K562 (cell line): ENCODE results near the gene COQ9. TPM values are rescaled to one million over a fixed set of nuclear protein-coding genes. Genes with fewer than 3 reads are reported as not detected.

ENCODE experiments used
- ASH1L ChIP-seq: fragments of 450-650 bp; IDR thresholded peaks from 2 replicates; pipeline ENCODE4 v1.6.1; 2018; ENCODE audit warnings: borderline replicate concordance, mild to moderate bottlenecking, low read depth; ENCODE audit not compliant: partially characterized antibody
- CCNT2 ChIP-seq: IDR thresholded peaks from 2 replicates; pipeline ENCODE4 v1.6.1; 2011; ENCODE audit warnings: borderline replicate concordance, low read depth, mild to moderate bottlenecking, moderate library complexity, mixed read lengths, low read length; ENCODE audit not compliant: insufficient read length; ENCODE audit errors: extremely low read depth
- FOXK2 ChIP-seq, 2 experiments: fragments of 450-650 bp; IDR thresholded peaks in 1 of 2; conservative IDR thresholded peaks in 1 of 2; 2 replicates each; pipeline ENCODE4 v1.6.1; 2016; ENCODE audit warnings: low read depth in 2 of 2, mild to moderate bottlenecking in 1 of 2
- GABPA ChIP-seq: fragments of 200-800 bp; sonication (Bioruptor generic); conservative IDR thresholded peaks from 2 replicates; pipeline ENCODE4 v1.6.1; 2016; ENCODE audit warnings: low read depth, missing genetic modification characterization, missing compliant biosample characterization
- JUN ChIP-seq, 2 experiments: sonication (generic) in 1 of 2; formaldehyde crosslinking in 1 of 2; IDR thresholded peaks; 2 replicates each; pipeline versions ENCODE4 v1.6.1 to v1.8.0; 2012 to 2022; ENCODE audit warnings: borderline replicate concordance in 2 of 2, mild to moderate bottlenecking in 2 of 2, improper control_type of control experiment in 1 of 2, low read depth in 1 of 2, low read length in 1 of 2, missing genetic modification reagents in 1 of 2
- MEF2D ChIP-seq: conservative IDR thresholded peaks from 2 replicates; pipeline ENCODE4 v1.6.1; 2016; ENCODE audit warnings: low read depth, missing genetic modification characterization, missing compliant biosample characterization
- MNT ChIP-seq, 2 experiments: fragments of 450-650 bp; conservative IDR thresholded peaks; 2 replicates each; pipeline ENCODE4 v1.6.1; 2017; ENCODE audit warnings: mild to moderate bottlenecking in 2 of 2, moderate library complexity in 2 of 2
- NCOA2 ChIP-seq, 2 experiments: fragments of 450-650 bp; IDR thresholded peaks; 2 replicates each; pipeline ENCODE4 v1.6.1; 2018; ENCODE audit warnings: mild to moderate bottlenecking in 2 of 2, moderate library complexity in 1 of 2; ENCODE audit not compliant: partially characterized antibody in 2 of 2
- NFIX ChIP-seq: fragments of 250-450 bp; sonication (Bioruptor Pico); IDR thresholded peaks from 2 replicates; pipeline ENCODE4 v1.4.0; 2020; ENCODE audit warnings: low read depth, mild to moderate bottlenecking, moderate library complexity
- POLR2H ChIP-seq: IDR thresholded peaks from 2 replicates; pipeline ENCODE4 v1.6.1; 2016; ENCODE audit warnings: missing genetic modification characterization, low read depth, mild to moderate bottlenecking, control low read depth, missing compliant biosample characterization, moderate library complexity
- SAP30 ChIP-seq: fragments of 200-600 bp; sonication (generic); IDR thresholded peaks from 2 replicates; pipeline ENCODE4 v1.6.1; 2012; ENCODE audit warnings: borderline replicate concordance, low read depth, mild to moderate bottlenecking, moderate library complexity, low read length, control low read depth, inconsistent platforms; ENCODE audit not compliant: insufficient read depth, poor library complexity, severe bottlenecking
- SNIP1 ChIP-seq: fragments of 450-650 bp; IDR thresholded peaks from 2 replicates; pipeline ENCODE4 v1.7.1; 2017; ENCODE audit warnings: low read depth, mild to moderate bottlenecking
- TFAP4 ChIP-seq: sonication (generic); formaldehyde crosslinking; IDR thresholded peaks from 2 replicates; pipeline ENCODE4 v1.8.0; 2022; ENCODE audit warnings: missing genetic modification reagents, mild to moderate bottlenecking, moderate library complexity, borderline replicate concordance
- U2AF1 ChIP-seq: fragments of 200-400 bp; formaldehyde crosslinking; optimal IDR thresholded peaks from 2 replicates; pipeline ENCODE3; 2017; ENCODE audit warnings: mild to moderate bottlenecking, low read depth, low read length, moderate library complexity
- ZBTB12 ChIP-seq: fragments of 250-450 bp; sonication (Bioruptor Pico); IDR thresholded peaks from 2 replicates; pipeline ENCODE4 v1.4.0; 2020
- ZNF354B ChIP-seq: fragments of 250-450 bp; sonication (Bioruptor Pico); IDR thresholded peaks from 2 replicates; pipeline ENCODE4 v1.4.0; 2020
- polyA plus RNA-seq, 8 experiments: library from polyadenylated mRNA; depleted of rRNA in 4 of 8; stranded (reverse) in 5 of 8; unstranded in 3 of 8; fragments of >200 nt; fragmentation: Nextera tagmentation in 2 of 8; fragmentation: Illumina TruSeq in 1 of 8; extraction: Ambion mirVana in 2 of 8; extraction: Trizol in 1 of 8; gene quantifications; 2 replicates each; pipeline versions ENCODE4 v1.2.1 to v1.2.3, GENCODE V29; 2011 to 2014; ENCODE audit warnings: inconsistent platforms in 1 of 8, missing spikeins in 1 of 8
- total RNA-seq, 7 experiments: library from RNA; depleted of rRNA in 6 of 7; stranded (reverse); fragments of >200 nt in 6 of 7; fragmentation: Illumina TruSeq in 2 of 7; extraction: Trizol in 2 of 7; gene quantifications; 2 replicates each; pipeline versions ENCODE4 v1.2.1 to v1.2.3, GENCODE V29; 2011 to 2021; ENCODE audit warnings: low replicate concordance in 1 of 7
- TF ChIP-seq, protein P1 (sequence below): fragments of 250-450 bp; sonication (Bioruptor Pico); IDR thresholded peaks from 2 replicates; pipeline ENCODE4 v1.9.0; 2021; ENCODE audit warnings: mild to moderate bottlenecking, inconsistent platforms

The COQ9 gene
- total and polyA plus RNA-seq, 9 of the 15 experiments (the other 6 are each of a cell fraction or from before 2014, with no cell fraction given) = 35.0 to 139 (median 71.4) TPM

- no peak for TF ChIP-seq NFIX
- TF ChIP-seq SNIP1 = peak; percentile 89
- TF ChIP-seq NCOA2 (IDR thresholded peaks at IDR 0.05; ENCODE audit: partially characterized antibody in 2 of 2) = no peak
- no peak for TF ChIP-seq ASH1L
- TF ChIP-seq CCNT2 = peak; percentile 81
- 0 out of 2 replicates have a peak, but pooled peaks have one; percentile 25 for TF ChIP-seq ZBTB12 (CRISPR knock-in tag)
- TF ChIP-seq, protein P1, sequence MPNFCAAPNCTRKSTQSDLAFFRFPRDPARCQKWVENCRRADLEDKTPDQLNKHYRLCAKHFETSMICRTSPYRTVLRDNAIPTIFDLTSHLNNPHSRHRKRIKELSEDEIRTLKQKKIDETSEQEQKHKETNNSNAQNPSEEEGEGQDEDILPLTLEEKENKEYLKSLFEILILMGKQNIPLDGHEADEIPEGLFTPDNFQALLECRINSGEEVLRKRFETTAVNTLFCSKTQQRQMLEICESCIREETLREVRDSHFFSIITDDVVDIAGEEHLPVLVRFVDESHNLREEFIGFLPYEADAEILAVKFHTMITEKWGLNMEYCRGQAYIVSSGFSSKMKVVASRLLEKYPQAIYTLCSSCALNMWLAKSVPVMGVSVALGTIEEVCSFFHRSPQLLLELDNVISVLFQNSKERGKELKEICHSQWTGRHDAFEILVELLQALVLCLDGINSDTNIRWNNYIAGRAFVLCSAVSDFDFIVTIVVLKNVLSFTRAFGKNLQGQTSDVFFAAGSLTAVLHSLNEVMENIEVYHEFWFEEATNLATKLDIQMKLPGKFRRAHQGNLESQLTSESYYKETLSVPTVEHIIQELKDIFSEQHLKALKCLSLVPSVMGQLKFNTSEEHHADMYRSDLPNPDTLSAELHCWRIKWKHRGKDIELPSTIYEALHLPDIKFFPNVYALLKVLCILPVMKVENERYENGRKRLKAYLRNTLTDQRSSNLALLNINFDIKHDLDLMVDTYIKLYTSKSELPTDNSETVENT (CRISPR knock-in tag) = peak; percentile 99
- peak in 1 of 2 experiments; percentile 51; a peak in 2 of 4 replicates for TF ChIP-seq FOXK2 (conservative IDR thresholded peaks at IDR 0.05 in 1 of 2, IDR thresholded peaks at IDR 0.05 in 1 of 2; ENCODE audit: low read depth in 2 of 2)
- peak; percentile 57; the same call in 1 of the 2 replicates for TF ChIP-seq JUN (IDR thresholded peaks at IDR 0.05; ENCODE audit: borderline replicate concordance, low read depth, low read length)
- TF ChIP-seq JUN (CRISPR knock-in tag; IDR thresholded peaks at IDR 0.05; ENCODE audit: borderline replicate concordance) = no peak
- TF ChIP-seq MEF2D (tag) = no peak
- TF ChIP-seq MNT (conservative IDR thresholded peaks at IDR 0.05) = peak; percentile 49 to 78
- peak; percentile 72 for TF ChIP-seq SAP30
- TF ChIP-seq POLR2H (tag) = peak; percentile 83
- TF ChIP-seq GABPA = peak; percentile 98
- no peak for TF ChIP-seq ZNF354B (CRISPR knock-in tag)
- peak; percentile 29 for TF ChIP-seq U2AF1
- peak; percentile 80 for TF ChIP-seq TFAP4 (CRISPR knock-in tag)
Observed at GRCh38 chr16:57462209-57462977, 15.1 kb downstream of the COQ9 start, which contains the start of gene POLR2C (continued).
